HEK293 (cell line): ENCODE data around the gene BICD2.

Source experiments
- CTCF ChIA-PET: fragments of 350-600 bp; formaldehyde crosslinking; extraction: SDS; loops from one replicate; lab custom pipeline; 2021; ENCODE audit warnings: antibody characterized with exemption; lab: Yijun Ruan, JAX
- POLR2A ChIA-PET: fragments of 300-600 bp; formaldehyde crosslinking; extraction: SDS; loops from one replicate; lab custom pipeline; 2020; ENCODE audit warnings: antibody characterized with exemption, inconsistent platforms; lab: Yijun Ruan, JAX
- H3K27ac ChIP-seq: fragments of 200-500 bp; sonication (Bioruptor generic); 2 replicates; pipeline ENCODE4 v1.5.1; 2014; ENCODE audit warnings: low read depth, low read length, control low read depth, inconsistent platforms; ENCODE audit errors: extremely low read depth
- H3K36me3 ChIP-seq, 2 experiments: fragments of 200-500 bp in 1 of 2; sonication (Bioruptor generic) in 1 of 2; 1 replicate in 1 of 2; 2 replicates in 1 of 2; pipeline ENCODE4 v1.5.1; 2014 to 2017; ENCODE audit warnings: inconsistent platforms in 2 of 2, low read length in 2 of 2; ENCODE audit not compliant: control insufficient read depth in 2 of 2, insufficient read depth in 1 of 2
- H3K4me1 ChIP-seq: fragments of 200-500 bp; sonication (Bioruptor generic); 2 replicates; pipeline ENCODE4 v1.5.1; 2014; ENCODE audit warnings: mild to moderate bottlenecking, low read length, inconsistent platforms; ENCODE audit not compliant: control insufficient read depth, insufficient read depth
- H3K4me3 ChIP-seq: 2 replicates; pipeline ENCODE4 v1.5.1; 2011; ENCODE audit warnings: low read depth, mild to moderate bottlenecking, control low read depth, low read length, moderate library complexity
- H3K9me3 ChIP-seq: fragments of 200-500 bp; sonication (Bioruptor generic); 2 replicates; pipeline ENCODE4 v1.5.1; 2014; ENCODE audit warnings: low read depth, low read length, inconsistent platforms; ENCODE audit not compliant: control insufficient read depth, insufficient read depth
- EGR2 ChIP-seq: fragments of 450-650 bp; formaldehyde crosslinking; IDR thresholded peaks from 2 replicates; pipeline ENCODE4 v1.5.1; 2016; ENCODE audit warnings: low read depth, missing biosample characterization, missing genetic modification characterization
- INSM2 ChIP-seq: fragments of 450-650 bp; formaldehyde crosslinking; IDR thresholded peaks from 2 replicates; pipeline ENCODE4 v1.5.1; 2016; ENCODE audit warnings: missing biosample characterization, missing genetic modification characterization
- KLF9 ChIP-seq: fragments of 450-650 bp; formaldehyde crosslinking; IDR thresholded peaks from 2 replicates; pipeline ENCODE4 v1.5.1; 2016; ENCODE audit warnings: missing biosample characterization, missing genetic modification characterization, low read depth
- MEIS1 ChIP-seq: sonication (generic); formaldehyde crosslinking; IDR thresholded peaks from 2 replicates; pipeline ENCODE4 v1.8.1; 2022; ENCODE audit warnings: missing genetic modification reagents, mild to moderate bottlenecking, borderline replicate concordance
- PRDM10 ChIP-seq: fragments of 450-650 bp; formaldehyde crosslinking; IDR thresholded peaks from 2 replicates; pipeline ENCODE4 v1.5.1; 2016; ENCODE audit warnings: missing biosample characterization, missing genetic modification characterization
- PRDM2 ChIP-seq: fragments of 450-650 bp; formaldehyde crosslinking; IDR thresholded peaks from 2 replicates; pipeline ENCODE4 v1.5.1; 2016; ENCODE audit warnings: missing biosample characterization, missing genetic modification characterization, borderline replicate concordance
- ZBTB7A ChIP-seq: fragments of 450-650 bp; formaldehyde crosslinking; IDR thresholded peaks from 2 replicates; pipeline ENCODE4 v1.5.1; 2016; ENCODE audit warnings: low read depth, missing biosample characterization, missing genetic modification characterization
- ZFHX2 ChIP-seq: fragments of 450-650 bp; formaldehyde crosslinking; conservative IDR thresholded peaks from 2 replicates; pipeline ENCODE4 v1.5.1; 2016; ENCODE audit warnings: missing biosample characterization, missing genetic modification characterization
- ZNF112 ChIP-seq: fragments of 450-650 bp; formaldehyde crosslinking; IDR thresholded peaks from 2 replicates; pipeline ENCODE4 v1.5.0; 2017; ENCODE audit warnings: missing biosample characterization, missing genetic modification characterization
- ZNF132 ChIP-seq: fragments of 450-650 bp; formaldehyde crosslinking; IDR thresholded peaks from 2 replicates; pipeline ENCODE4 v1.5.1; 2017; ENCODE audit warnings: missing biosample characterization, missing genetic modification characterization, borderline replicate concordance
- ZNF18 ChIP-seq: fragments of 450-650 bp; formaldehyde crosslinking; IDR thresholded peaks from 2 replicates; pipeline ENCODE4 v1.5.1; 2016; ENCODE audit warnings: missing biosample characterization, missing genetic modification characterization
- ZNF37A ChIP-seq: fragments of 450-650 bp; IDR thresholded peaks from 2 replicates; pipeline ENCODE4 v1.5.1; 2018; ENCODE audit warnings: missing biosample characterization, missing genetic modification characterization
- ZNF544 ChIP-seq: fragments of 450-650 bp; formaldehyde crosslinking; IDR thresholded peaks from 2 replicates; pipeline ENCODE4 v1.5.0; 2017; ENCODE audit warnings: missing biosample characterization, missing genetic modification characterization
- ZNF658 ChIP-seq: fragments of 450-650 bp; formaldehyde crosslinking; IDR thresholded peaks from 2 replicates; pipeline ENCODE4; 2016; ENCODE audit warnings: missing biosample characterization, missing genetic modification characterization
- ZNF677 ChIP-seq: fragments of 450-650 bp; IDR thresholded peaks from 2 replicates; pipeline ENCODE4 v1.5.0; 2018; ENCODE audit warnings: missing biosample characterization, mild to moderate bottlenecking, missing genetic modification characterization, moderate library complexity
- ZNF704 ChIP-seq: fragments of 450-650 bp; formaldehyde crosslinking; IDR thresholded peaks from 2 replicates; pipeline ENCODE4 v1.5.1; 2016; ENCODE audit warnings: missing biosample characterization, missing genetic modification characterization
- TF ChIP-seq, protein P1 (sequence below): fragments of 450-650 bp; formaldehyde crosslinking; IDR thresholded peaks from 2 replicates; pipeline ENCODE4 v1.5.1; 2016; ENCODE audit warnings: missing biosample characterization, missing genetic modification characterization

The BICD2 gene

GRCh38 chr9:92704528-92704927 lies 60.1 kb downstream of the BICD2 start:
- Histone ChIP-seq H3K27ac (no peak overlapping the region), H3K4me1 (no peaks in the 10 kb centered on the region), H3K36me3 (peaks cover 0 to 4% of the 10 kb centered on the region in 2 experiments; a peak in 1 of 3 replicates), H3K4me3 (no peak overlapping the region), H3K9me3 (no peaks in the 10 kb centered on the region)
- TF ChIP-seq ZFHX2 (tag by site-specific recombination): peak; percentile 67
- TF ChIP-seq ZBTB7A: no peak
- TF ChIP-seq EGR2: peak; percentile 87
- no peak for TF ChIP-seq MEIS1 (CRISPR knock-in tag)
- TF ChIP-seq INSM2 (tag by site-specific recombination): no peak
- ChIA-PET POLR2A (no interaction called here), CTCF (interaction anchor here (0.8 to 1.5 kb wide), 2 partner anchors 13 to 34 kb away, joined by 3 to 8 read pairs; partner anchors contain the start of gene IPPK)

- CTCF ChIA-PET: interaction anchor here (1.2 kb wide), 1 partner anchor 19 kb away, joined by 3 read pairs; no protein-coding TSS in a partner anchor
- H3K9me3 ChIP-seq: no peaks in the 10 kb centered on the region
- POLR2A ChIA-PET: no interaction called here
- no peaks in the 10 kb centered on the region for H3K36me3 ChIP-seq
- H3K27ac ChIP-seq: no peak overlapping the region
- no peaks in the 10 kb centered on the region for H3K4me1 ChIP-seq
- no peak overlapping the region for H3K4me3 ChIP-seq
- TF ChIP-seq PRDM10 (no peak), ZNF677 (tag by site-specific recombination) (no peak), ZNF37A (tag by site-specific recombination) (no peak), KLF9 (tag by site-specific recombination) (no peak), ZNF132 (tag by site-specific recombination) (no peak), PRDM2 (no peak), ZNF18 (tag by site-specific recombination) (no peak), EGR2 (no peak), ZNF658 (tag by site-specific recombination) (no peak), ZNF704 (tag by site-specific recombination) (no peak), ZNF544 (tag by site-specific recombination) (no peak), ZNF112 (no peak)
- TF ChIP-seq, protein P1, sequence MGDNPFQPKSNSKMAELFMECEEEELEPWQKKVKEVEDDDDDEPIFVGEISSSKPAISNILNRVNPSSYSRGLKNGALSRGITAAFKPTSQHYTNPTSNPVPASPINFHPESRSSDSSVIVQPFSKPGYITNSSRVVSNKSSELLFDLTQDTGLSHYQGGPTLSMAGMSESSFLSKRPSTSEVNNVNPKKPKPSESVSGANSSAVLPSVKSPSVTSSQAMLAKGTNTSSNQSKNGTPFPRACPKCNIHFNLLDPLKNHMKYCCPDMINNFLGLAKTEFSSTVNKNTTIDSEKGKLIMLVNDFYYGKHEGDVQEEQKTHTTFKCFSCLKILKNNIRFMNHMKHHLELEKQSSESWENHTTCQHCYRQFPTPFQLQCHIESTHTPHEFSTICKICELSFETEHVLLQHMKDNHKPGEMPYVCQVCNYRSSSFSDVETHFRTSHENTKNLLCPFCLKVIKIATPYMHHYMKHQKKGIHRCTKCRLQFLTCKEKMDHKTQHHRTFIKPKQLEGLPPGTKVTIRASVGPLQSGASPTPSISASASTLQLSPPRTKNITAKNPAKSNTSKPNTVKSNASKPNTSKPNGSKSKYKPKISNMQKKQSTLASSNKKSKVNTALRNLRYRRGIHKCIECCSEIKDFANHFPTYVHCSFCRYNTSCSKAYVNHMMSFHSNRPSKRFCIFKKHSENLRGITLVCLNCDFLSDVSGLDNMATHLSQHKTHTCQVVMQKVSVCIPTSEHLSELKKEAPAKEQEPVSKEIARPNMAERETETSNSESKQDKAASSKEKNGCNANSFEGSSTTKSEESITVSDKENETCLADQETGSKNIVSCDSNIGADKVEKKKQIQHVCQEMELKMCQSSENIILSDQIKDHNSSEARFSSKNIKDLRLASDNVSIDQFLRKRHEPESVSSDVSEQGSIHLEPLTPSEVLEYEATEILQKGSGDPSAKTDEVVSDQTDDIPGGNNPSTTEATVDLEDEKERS (tag by site-specific recombination): no peak
These were observed 68.0 kb downstream of the BICD2 start for GRCh38 chr9:92696619-92697018.
